Lower leg skin (tissue), 4 donors: ENCODE measurements around the gene SYTL2. TPM values are rescaled to one million over a fixed set of nuclear protein-coding genes. Genes with fewer than 3 reads are reported as not detected.

ENCODE experiments used
- DNase-seq, 2 donors: peaks; one replicate each; pipeline ENCODE4 v3.0.0-alpha.2; 2019; ENCODE audit warnings: low spot score in 2 of 2
- H3K4me3 ChIP-seq: fragments of 200-600 bp; sonication (generic); 2 replicates; pipeline ENCODE4 v1.5.1; 2017; ENCODE audit warnings: mild to moderate bottlenecking, low read depth; ENCODE audit not compliant: poor library complexity, severe bottlenecking
- CTCF ChIP-seq, 3 donors: fragments of 450-650 bp; IDR thresholded peaks; one replicate each; pipeline ENCODE4 v1.5.1; 2016; ENCODE audit warnings: antibody characterized with exemption in 3 of 3, mild to moderate bottlenecking in 3 of 3, moderate library complexity in 2 of 3
- POLR2A ChIP-seq, 2 donors: fragments of 450-650 bp; IDR thresholded peaks; one replicate each; pipeline ENCODE4 v1.6.1; 2016 to 2017; ENCODE audit warnings: antibody characterized with exemption in 2 of 2, mild to moderate bottlenecking in 1 of 2, moderate library complexity in 1 of 2
- WGBS, 2 donors: methylation state at CpG; one replicate each; pipeline ENCODE4 v1.1.5; 2018; 5-methylcytosine and 5-hydroxymethylcytosine counted together
- intact Hi-C: fragments of 100-400 bp; cut with DNase I; formaldehyde crosslinking; loops from one replicate; pipeline ENCODE4 v1.15.0; 2023; ENCODE audit warnings: low total_unique reads
- total RNA-seq, 4 donors: library from RNA; depleted of rRNA; stranded (reverse); fragments of >200 nt; gene quantifications; one replicate each; pipeline ENCODE4 v1.1.0, GENCODE V29; 2016

Gene SYTL2
- total RNA-seq, 4 donors from 2014 or later: 4.2 to 13.2 (median 8.9) TPM

- no peak for DNase-seq
- WGBS, 2 donors: 98% methylated on average over 2 of the region's 2 CpGs
- no peak overlapping the region for H3K4me3 ChIP-seq
- no peak for TF ChIP-seq POLR2A (IDR thresholded peaks at IDR 0.05)
- TF ChIP-seq CTCF (IDR thresholded peaks at IDR 0.05): no peak
- intact Hi-C loops: no loop called here
Measured at GRCh38 chr11:85829172-85829571, 18.2 kb upstream of the SYTL2 start.

GRCh38 chr11:85828640-85828978, 17.7 kb upstream of the SYTL2 start:
- no peak for DNase-seq
- WGBS, 2 donors: 56 to 65% methylated on average over 1 of the region's 1 CpG
- no peak for TF ChIP-seq CTCF (IDR thresholded peaks at IDR 0.05)
- no peak overlapping the region for H3K4me3 ChIP-seq
- intact Hi-C loops: no loop called here

GRCh38 chr11:85827748-85828639, 17.1 kb upstream of the SYTL2 start:
- 7 to 11% methylated on average over 2 of the region's 2 CpGs for WGBS, 2 donors
- TF ChIP-seq CTCF (IDR thresholded peaks at IDR 0.05): no peak
- no peak for TF ChIP-seq POLR2A (IDR thresholded peaks at IDR 0.05)
- intact Hi-C loops: no loop called here
- H3K4me3 ChIP-seq: no peak overlapping the region
- no peak for DNase-seq

- no peak overlapping the region for H3K4me3 ChIP-seq
- DNase-seq: no peak
- intact Hi-C loops: no loop called here
- TF ChIP-seq CTCF (IDR thresholded peaks at IDR 0.05) (no peak), POLR2A (IDR thresholded peaks at IDR 0.05) (no peak)
- WGBS, 2 donors: 52 to 63% methylated on average over 7 of the region's 7 CpGs
Measured at GRCh38 chr11:85826116-85826855, 15.3 kb upstream of the SYTL2 start.

GRCh38 chr11:85825616-85826015, 14.7 kb upstream of the SYTL2 start:
- no peak for DNase-seq
- intact Hi-C loops: no loop called here
- WGBS, 2 donors: 57 to 65% methylated on average over 3 of the region's 3 CpGs
- H3K4me3 ChIP-seq: no peak overlapping the region
- TF ChIP-seq CTCF (IDR thresholded peaks at IDR 0.05) (no peak), POLR2A (IDR thresholded peaks at IDR 0.05) (no peak)
